ENCODE data around the gene PCDHGB1. TPM values are rescaled to one million over a fixed set of nuclear protein-coding genes. Genes with fewer than 3 reads are reported as not detected.

PCDHGB1 gene
- polyA plus RNA-seq, 3 donors = not detected

GRCh38 chr5:141355641-141356040 lies 5.7 kb downstream of the PCDHGB1 start:
- no peaks in the 10 kb centered on the region for H3K4me1 ChIP-seq (ENCODE audit: control insufficient read depth in 1 of 2, insufficient read depth in 2 of 2, low read length in 2 of 2)
- 48% methylated on average over 23 of the region's 24 CpGs for WGBS (ENCODE audit: insufficient coverage)
- intact Hi-C loops (cut with micrococcal nuclease) = no loop called here
- Mint-ChIP-seq H3K36me3 (peaks cover 9 to 10% of the 10 kb centered on the region in 2 donors), H3K27me3 (ENCODE audit: low read depth in 3 of 3) (peaks cover 33 to 64% (median 59%) of the 10 kb centered on the region in 3 donors), H3K27ac (no peak overlapping the region), H3K9me3 (peaks cover 38 to 80% (median 62%) of the 10 kb centered on the region in 7 donors), H3K4me1 (peaks cover 2% of the 10 kb centered on the region), H3K4me3 (no peak overlapping the region)
- no peaks in the 10 kb centered on the region for H3K36me3 ChIP-seq (replicated peaks in 1 of 2; ENCODE audit: control insufficient read depth in 1 of 2, insufficient read depth in 2 of 2, low read length in 2 of 2)
- no peaks in the 10 kb centered on the region for H4K20me1 ChIP-seq (ENCODE audit: insufficient read depth, low read length)
- TF ChIP-seq CTCF (IDR thresholded peaks at IDR 0.05) = no peak
- no peak overlapping the region for H2AFZ ChIP-seq (ENCODE audit: insufficient read depth, low read depth, low read length, poor library complexity, severe bottlenecking)
- H3K27me3 ChIP-seq (ENCODE audit: control insufficient read depth in 2 of 2, insufficient read depth in 2 of 2, low read length in 2 of 2) = peaks cover 31 to 91% of the 10 kb centered on the region in 2 donors
- DNase-seq = no peak
- no peak overlapping the region for H3K9ac ChIP-seq (ENCODE audit: insufficient read depth, low read length, poor library complexity, severe bottlenecking)
- no peak overlapping the region for H3K4me3 ChIP-seq (replicated peaks in 1 of 3; ENCODE audit: low read depth in 2 of 3, low read length in 3 of 3)
- peaks cover 53 to 75% of the 10 kb centered on the region in 2 donors for H3K9me3 ChIP-seq (replicated peaks in 1 of 2; ENCODE audit: control insufficient read depth in 1 of 2, insufficient read depth in 1 of 2, low read length in 2 of 2)
- no peaks in the 10 kb centered on the region for H3K79me2 ChIP-seq (ENCODE audit: insufficient read depth, low read length)
- H3K4me2 ChIP-seq (replicated peaks; ENCODE audit: extremely low read depth, low read length, poor library complexity, severe bottlenecking) = no peak overlapping the region
- H3K27ac ChIP-seq (ENCODE audit: low read depth in 1 of 2, low read length in 2 of 2) = no peak overlapping the region

GRCh38 chr5:141356133-141356532 lies 6.2 kb downstream of the PCDHGB1 start:
- Histone ChIP-seq H3K27me3 (ENCODE audit: control insufficient read depth in 2 of 2, insufficient read depth in 2 of 2, low read length in 2 of 2) (peaks cover 30 to 91% of the 10 kb centered on the region in 2 donors), H3K9ac (ENCODE audit: insufficient read depth, low read length, poor library complexity, severe bottlenecking) (no peak overlapping the region), H3K4me2 (replicated peaks; ENCODE audit: extremely low read depth, low read length, poor library complexity, severe bottlenecking) (no peak overlapping the region), H3K79me2 (ENCODE audit: insufficient read depth, low read length) (no peaks in the 10 kb centered on the region), H3K27ac (ENCODE audit: low read depth in 1 of 2, low read length in 2 of 2) (no peak overlapping the region), H3K4me3 (replicated peaks in 1 of 3; ENCODE audit: low read depth in 2 of 3, low read length in 3 of 3) (no peak overlapping the region), H2AFZ (ENCODE audit: insufficient read depth, low read depth, low read length, poor library complexity, severe bottlenecking) (no peak overlapping the region), H3K9me3 (replicated peaks in 1 of 2; ENCODE audit: control insufficient read depth in 1 of 2, insufficient read depth in 1 of 2, low read length in 2 of 2) (peaks cover 54 to 75% of the 10 kb centered on the region in 2 donors), H4K20me1 (ENCODE audit: insufficient read depth, low read length) (no peaks in the 10 kb centered on the region), H3K4me1 (ENCODE audit: control insufficient read depth in 1 of 2, insufficient read depth in 2 of 2, low read length in 2 of 2) (no peaks in the 10 kb centered on the region), H3K36me3 (replicated peaks in 1 of 2; ENCODE audit: control insufficient read depth in 1 of 2, insufficient read depth in 2 of 2, low read length in 2 of 2) (no peaks in the 10 kb centered on the region)
- no peak overlapping the region for H3K4me3 Mint-ChIP-seq
- no peak for TF ChIP-seq CTCF (IDR thresholded peaks at IDR 0.05)
- DNase-seq = no peak
- 64% methylated on average over 4 of the region's 5 CpGs for WGBS (ENCODE audit: insufficient coverage)
- H3K36me3 Mint-ChIP-seq = peaks cover 10 to 12% of the 10 kb centered on the region in 2 donors
- intact Hi-C loops (cut with micrococcal nuclease) = no loop called here
- peaks cover 2% of the 10 kb centered on the region for H3K4me1 Mint-ChIP-seq
- H3K9me3 Mint-ChIP-seq = peaks cover 39 to 80% (median 62%) of the 10 kb centered on the region in 7 donors
- H3K27ac Mint-ChIP-seq = no peak overlapping the region
- peaks cover 37 to 65% (median 59%) of the 10 kb centered on the region in 3 donors for H3K27me3 Mint-ChIP-seq (ENCODE audit: low read depth in 3 of 3)
